ENCODE measurements around the gene ARHGAP12.

DNA sequence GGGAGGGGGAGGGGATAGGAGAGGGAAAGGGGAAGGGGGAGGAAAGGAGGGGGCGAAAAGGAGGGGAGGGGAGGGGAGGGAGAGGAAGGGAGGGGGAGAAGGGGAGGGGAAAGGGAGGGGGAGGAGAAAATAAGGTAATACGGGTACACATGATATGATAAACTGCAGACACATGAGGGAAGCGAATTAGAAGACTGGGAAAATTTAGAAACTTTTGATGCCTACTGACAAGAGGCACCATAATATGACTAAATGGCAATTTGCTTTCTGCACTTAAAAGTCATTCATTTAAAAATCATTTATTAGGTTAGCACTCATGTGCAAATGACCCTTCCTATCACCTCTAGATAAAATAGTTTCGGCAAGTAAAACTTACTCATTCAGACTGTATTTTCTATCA is 73.6 kb downstream of the ARHGAP12 start:
- TF ChIP-seq, protein P1, sequence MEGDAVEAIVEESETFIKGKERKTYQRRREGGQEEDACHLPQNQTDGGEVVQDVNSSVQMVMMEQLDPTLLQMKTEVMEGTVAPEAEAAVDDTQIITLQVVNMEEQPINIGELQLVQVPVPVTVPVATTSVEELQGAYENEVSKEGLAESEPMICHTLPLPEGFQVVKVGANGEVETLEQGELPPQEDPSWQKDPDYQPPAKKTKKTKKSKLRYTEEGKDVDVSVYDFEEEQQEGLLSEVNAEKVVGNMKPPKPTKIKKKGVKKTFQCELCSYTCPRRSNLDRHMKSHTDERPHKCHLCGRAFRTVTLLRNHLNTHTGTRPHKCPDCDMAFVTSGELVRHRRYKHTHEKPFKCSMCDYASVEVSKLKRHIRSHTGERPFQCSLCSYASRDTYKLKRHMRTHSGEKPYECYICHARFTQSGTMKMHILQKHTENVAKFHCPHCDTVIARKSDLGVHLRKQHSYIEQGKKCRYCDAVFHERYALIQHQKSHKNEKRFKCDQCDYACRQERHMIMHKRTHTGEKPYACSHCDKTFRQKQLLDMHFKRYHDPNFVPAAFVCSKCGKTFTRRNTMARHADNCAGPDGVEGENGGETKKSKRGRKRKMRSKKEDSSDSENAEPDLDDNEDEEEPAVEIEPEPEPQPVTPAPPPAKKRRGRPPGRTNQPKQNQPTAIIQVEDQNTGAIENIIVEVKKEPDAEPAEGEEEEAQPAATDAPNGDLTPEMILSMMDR (IDR thresholded peaks at IDR 0.05; ENCODE audit: poor library complexity, severe bottlenecking), result no peak
- TF ChIP-seq EZH2 (IDR thresholded peaks at IDR 0.05; ENCODE audit: borderline replicate concordance, insufficient read depth, low read length, poor library complexity, severe bottlenecking), result no peak
- no peak for TF ChIP-seq TAF1 (IDR thresholded peaks at IDR 0.05; ENCODE audit: low read depth)

Data from neural cell (in vitro differentiated cells).